ENCODE measurements around the gene SUPT20HL1.
A peak's percentile ranks its signal among the peaks of the same experiment; 100 is the strongest.

SUPT20HL1 gene

DNA sequence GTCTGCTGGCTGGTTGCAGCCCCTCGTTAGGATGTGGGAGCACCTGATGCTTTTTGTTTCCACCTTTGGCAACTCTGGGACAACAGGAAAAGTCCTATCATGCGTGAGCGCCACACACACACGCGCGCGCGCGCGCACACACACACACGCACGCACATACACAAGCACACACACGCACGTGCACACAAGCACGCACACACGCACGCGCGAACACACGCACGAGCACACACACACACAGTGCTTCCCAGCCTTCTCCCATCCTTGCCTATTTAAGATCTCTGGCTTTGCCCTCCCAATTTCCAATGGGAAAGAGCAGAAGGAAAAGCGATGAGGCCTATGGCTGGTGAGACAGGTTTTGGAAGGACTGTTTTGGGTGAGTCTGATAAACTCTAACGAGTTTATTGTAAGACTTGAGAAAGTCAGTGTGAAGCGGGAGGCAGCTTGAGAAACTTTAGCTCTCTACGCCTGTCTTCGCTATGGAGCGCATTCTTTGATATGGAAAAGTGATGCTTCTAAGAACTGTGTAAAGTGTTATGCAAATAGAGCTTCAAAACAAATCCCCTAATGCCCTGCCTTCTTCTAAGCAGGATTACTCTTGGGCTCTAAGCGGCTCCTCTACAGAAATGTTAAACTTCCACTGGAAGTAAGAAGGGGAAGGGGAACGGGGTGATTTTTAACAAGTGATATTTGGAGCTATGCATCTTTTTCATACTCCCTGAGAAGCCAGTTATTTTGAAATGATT is 11.8 kb downstream of the SUPT20HL1 start:
- Histone ChIP-seq H3K9me3 (ENCODE audit: control insufficient read depth, insufficient read depth, low read depth, low read length) (no peaks in the 10 kb centered on the region), H3K4me3 (ENCODE audit: low read depth, low read length) (no peak overlapping the region), H3K27ac (ENCODE audit: extremely low read depth, low read depth, low read length) (no peak overlapping the region), H3K4me1 (ENCODE audit: control insufficient read depth, insufficient read depth, low read length) (no peaks in the 10 kb centered on the region), H3K36me3 (ENCODE audit: control insufficient read depth in 2 of 2, insufficient read depth in 1 of 2, low read length in 2 of 2) (no peaks in the 10 kb centered on the region)
- ChIA-PET CTCF (interaction anchor here (0.6 to 4.3 kb wide), 33 partner anchors 10 to 786 kb away, joined by 3 to 85 read pairs (median 4); partner anchors contain the start of gene SUPT20HL1), POLR2A (no interaction called here)
- TF ChIP-seq, protein P1, sequence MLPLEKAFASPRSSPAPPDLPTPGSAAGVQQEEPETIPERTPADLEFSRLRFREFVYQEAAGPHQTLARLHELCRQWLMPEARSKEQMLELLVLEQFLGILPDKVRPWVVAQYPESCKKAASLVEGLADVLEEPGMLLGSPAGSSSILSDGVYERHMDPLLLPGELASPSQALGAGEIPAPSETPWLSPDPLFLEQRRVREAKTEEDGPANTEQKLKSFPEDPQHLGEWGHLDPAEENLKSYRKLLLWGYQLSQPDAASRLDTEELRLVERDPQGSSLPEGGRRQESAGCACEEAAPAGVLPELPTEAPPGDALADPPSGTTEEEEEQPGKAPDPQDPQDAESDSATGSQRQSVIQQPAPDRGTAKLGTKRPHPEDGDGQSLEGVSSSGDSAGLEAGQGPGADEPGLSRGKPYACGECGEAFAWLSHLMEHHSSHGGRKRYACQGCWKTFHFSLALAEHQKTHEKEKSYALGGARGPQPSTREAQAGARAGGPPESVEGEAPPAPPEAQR (tag by site-specific recombination; IDR thresholded peaks at IDR 0.05), result no peak
- TF ChIP-seq, protein P2, sequence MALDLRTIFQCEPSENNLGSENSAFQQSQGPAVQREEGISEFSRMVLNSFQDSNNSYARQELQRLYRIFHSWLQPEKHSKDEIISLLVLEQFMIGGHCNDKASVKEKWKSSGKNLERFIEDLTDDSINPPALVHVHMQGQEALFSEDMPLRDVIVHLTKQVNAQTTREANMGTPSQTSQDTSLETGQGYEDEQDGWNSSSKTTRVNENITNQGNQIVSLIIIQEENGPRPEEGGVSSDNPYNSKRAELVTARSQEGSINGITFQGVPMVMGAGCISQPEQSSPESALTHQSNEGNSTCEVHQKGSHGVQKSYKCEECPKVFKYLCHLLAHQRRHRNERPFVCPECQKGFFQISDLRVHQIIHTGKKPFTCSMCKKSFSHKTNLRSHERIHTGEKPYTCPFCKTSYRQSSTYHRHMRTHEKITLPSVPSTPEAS (tag by site-specific recombination; IDR thresholded peaks at IDR 0.05), result peak; percentile 87

DNA sequence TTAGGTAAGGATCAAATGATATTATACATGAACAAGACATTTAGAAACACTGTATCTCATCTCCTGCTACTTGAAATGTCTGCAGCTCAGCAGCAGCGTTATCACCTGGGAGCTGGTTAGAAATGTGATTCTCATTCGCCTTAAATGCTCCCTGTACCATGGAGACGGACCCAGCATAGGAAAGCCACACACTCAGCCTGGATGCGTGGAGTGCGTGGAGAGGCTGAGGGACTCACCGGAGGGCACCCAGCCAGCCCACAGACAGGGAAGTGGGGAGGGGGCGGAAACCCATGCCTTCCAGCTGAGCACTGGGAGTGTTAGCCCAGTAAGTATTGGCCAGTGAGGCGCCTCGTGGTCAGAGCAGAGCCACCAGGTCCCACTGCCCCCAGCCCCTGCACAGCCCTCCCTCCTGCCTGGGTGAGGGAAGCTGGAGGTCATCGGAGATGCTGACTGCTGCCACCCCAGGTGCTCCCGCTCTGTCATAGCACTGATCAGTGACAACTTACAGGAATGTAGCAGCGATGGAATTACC is 15.2 kb downstream of the SUPT20HL1 start:
- H3K4me3 ChIP-seq (ENCODE audit: low read depth, low read length), result no peak overlapping the region
- no peaks in the 10 kb centered on the region for H3K9me3 ChIP-seq (ENCODE audit: control insufficient read depth, insufficient read depth, low read depth, low read length)
- CTCF ChIA-PET, result interaction anchor here (0.6 to 2.5 kb wide), 5 partner anchors 20 to 293 kb away, joined by 3 to 12 read pairs (median 5); no protein-coding TSS in a partner anchor
- peaks cover 4% of the 10 kb centered on the region for H3K4me1 ChIP-seq (ENCODE audit: control insufficient read depth, insufficient read depth, low read length)
- H3K27ac ChIP-seq (ENCODE audit: extremely low read depth, low read depth, low read length), result no peak overlapping the region
- POLR2A ChIA-PET, result interaction anchor here (0.7 kb wide), 1 partner anchor 145 kb away, joined by 3 read pairs; no protein-coding TSS in a partner anchor
- no peaks in the 10 kb centered on the region for H3K36me3 ChIP-seq (ENCODE audit: control insufficient read depth in 2 of 2, insufficient read depth in 1 of 2, low read length in 2 of 2)
- TF ChIP-seq, protein P3, sequence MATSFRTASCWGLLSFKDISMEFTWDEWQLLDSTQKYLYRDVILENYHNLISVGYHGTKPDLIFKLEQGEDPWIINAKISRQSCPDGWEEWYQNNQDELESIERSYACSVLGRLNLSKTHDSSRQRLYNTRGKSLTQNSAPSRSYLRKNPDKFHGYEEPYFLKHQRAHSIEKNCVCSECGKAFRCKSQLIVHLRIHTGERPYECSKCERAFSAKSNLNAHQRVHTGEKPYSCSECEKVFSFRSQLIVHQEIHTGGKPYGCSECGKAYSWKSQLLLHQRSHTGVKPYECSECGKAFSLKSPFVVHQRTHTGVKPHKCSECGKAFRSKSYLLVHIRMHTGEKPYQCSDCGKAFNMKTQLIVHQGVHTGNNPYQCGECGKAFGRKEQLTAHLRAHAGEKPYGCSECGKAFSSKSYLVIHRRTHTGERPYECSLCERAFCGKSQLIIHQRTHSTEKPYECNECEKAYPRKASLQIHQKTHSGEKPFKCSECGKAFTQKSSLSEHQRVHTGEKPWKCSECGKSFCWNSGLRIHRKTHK (tag by site-specific recombination; IDR thresholded peaks at IDR 0.05), result no peak
- TF ChIP-seq SP2 (tag by site-specific recombination; IDR thresholded peaks at IDR 0.05), result no peak
- TF ChIP-seq PRDM1 (tag by site-specific recombination; IDR thresholded peaks at IDR 0.05), result no peak
- TF ChIP-seq, protein P4, sequence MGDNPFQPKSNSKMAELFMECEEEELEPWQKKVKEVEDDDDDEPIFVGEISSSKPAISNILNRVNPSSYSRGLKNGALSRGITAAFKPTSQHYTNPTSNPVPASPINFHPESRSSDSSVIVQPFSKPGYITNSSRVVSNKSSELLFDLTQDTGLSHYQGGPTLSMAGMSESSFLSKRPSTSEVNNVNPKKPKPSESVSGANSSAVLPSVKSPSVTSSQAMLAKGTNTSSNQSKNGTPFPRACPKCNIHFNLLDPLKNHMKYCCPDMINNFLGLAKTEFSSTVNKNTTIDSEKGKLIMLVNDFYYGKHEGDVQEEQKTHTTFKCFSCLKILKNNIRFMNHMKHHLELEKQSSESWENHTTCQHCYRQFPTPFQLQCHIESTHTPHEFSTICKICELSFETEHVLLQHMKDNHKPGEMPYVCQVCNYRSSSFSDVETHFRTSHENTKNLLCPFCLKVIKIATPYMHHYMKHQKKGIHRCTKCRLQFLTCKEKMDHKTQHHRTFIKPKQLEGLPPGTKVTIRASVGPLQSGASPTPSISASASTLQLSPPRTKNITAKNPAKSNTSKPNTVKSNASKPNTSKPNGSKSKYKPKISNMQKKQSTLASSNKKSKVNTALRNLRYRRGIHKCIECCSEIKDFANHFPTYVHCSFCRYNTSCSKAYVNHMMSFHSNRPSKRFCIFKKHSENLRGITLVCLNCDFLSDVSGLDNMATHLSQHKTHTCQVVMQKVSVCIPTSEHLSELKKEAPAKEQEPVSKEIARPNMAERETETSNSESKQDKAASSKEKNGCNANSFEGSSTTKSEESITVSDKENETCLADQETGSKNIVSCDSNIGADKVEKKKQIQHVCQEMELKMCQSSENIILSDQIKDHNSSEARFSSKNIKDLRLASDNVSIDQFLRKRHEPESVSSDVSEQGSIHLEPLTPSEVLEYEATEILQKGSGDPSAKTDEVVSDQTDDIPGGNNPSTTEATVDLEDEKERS (tag by site-specific recombination; IDR thresholded peaks at IDR 0.05), result no peak
- TF ChIP-seq ZNF626 (tag by site-specific recombination; IDR thresholded peaks at IDR 0.05), result no peak
- no peak for TF ChIP-seq ZFP69B (tag by site-specific recombination; IDR thresholded peaks at IDR 0.05)
- TF ChIP-seq ZNF600 (tag by site-specific recombination; IDR thresholded peaks at IDR 0.05), result no peak
- TF ChIP-seq ZNF623 (tag by site-specific recombination; IDR thresholded peaks at IDR 0.05), result no peak
- TF ChIP-seq, protein P5, sequence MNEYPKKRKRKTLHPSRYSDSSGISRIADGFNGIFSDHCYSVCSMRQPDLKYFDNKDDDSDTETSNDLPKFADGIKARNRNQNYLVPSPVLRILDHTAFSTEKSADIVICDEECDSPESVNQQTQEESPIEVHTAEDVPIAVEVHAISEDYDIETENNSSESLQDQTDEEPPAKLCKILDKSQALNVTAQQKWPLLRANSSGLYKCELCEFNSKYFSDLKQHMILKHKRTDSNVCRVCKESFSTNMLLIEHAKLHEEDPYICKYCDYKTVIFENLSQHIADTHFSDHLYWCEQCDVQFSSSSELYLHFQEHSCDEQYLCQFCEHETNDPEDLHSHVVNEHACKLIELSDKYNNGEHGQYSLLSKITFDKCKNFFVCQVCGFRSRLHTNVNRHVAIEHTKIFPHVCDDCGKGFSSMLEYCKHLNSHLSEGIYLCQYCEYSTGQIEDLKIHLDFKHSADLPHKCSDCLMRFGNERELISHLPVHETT (tag by site-specific recombination; IDR thresholded peaks at IDR 0.05), result no peak
- TF ChIP-seq, protein P6, sequence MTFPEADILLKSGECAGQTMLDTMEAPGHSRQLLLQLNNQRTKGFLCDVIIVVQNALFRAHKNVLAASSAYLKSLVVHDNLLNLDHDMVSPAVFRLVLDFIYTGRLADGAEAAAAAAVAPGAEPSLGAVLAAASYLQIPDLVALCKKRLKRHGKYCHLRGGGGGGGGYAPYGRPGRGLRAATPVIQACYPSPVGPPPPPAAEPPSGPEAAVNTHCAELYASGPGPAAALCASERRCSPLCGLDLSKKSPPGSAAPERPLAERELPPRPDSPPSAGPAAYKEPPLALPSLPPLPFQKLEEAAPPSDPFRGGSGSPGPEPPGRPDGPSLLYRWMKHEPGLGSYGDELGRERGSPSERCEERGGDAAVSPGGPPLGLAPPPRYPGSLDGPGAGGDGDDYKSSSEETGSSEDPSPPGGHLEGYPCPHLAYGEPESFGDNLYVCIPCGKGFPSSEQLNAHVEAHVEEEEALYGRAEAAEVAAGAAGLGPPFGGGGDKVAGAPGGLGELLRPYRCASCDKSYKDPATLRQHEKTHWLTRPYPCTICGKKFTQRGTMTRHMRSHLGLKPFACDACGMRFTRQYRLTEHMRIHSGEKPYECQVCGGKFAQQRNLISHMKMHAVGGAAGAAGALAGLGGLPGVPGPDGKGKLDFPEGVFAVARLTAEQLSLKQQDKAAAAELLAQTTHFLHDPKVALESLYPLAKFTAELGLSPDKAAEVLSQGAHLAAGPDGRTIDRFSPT (tag by site-specific recombination; IDR thresholded peaks at IDR 0.05), result no peak
- no peak for TF ChIP-seq OVOL3 (tag by site-specific recombination; IDR thresholded peaks at IDR 0.05)
- TF ChIP-seq, protein P7, sequence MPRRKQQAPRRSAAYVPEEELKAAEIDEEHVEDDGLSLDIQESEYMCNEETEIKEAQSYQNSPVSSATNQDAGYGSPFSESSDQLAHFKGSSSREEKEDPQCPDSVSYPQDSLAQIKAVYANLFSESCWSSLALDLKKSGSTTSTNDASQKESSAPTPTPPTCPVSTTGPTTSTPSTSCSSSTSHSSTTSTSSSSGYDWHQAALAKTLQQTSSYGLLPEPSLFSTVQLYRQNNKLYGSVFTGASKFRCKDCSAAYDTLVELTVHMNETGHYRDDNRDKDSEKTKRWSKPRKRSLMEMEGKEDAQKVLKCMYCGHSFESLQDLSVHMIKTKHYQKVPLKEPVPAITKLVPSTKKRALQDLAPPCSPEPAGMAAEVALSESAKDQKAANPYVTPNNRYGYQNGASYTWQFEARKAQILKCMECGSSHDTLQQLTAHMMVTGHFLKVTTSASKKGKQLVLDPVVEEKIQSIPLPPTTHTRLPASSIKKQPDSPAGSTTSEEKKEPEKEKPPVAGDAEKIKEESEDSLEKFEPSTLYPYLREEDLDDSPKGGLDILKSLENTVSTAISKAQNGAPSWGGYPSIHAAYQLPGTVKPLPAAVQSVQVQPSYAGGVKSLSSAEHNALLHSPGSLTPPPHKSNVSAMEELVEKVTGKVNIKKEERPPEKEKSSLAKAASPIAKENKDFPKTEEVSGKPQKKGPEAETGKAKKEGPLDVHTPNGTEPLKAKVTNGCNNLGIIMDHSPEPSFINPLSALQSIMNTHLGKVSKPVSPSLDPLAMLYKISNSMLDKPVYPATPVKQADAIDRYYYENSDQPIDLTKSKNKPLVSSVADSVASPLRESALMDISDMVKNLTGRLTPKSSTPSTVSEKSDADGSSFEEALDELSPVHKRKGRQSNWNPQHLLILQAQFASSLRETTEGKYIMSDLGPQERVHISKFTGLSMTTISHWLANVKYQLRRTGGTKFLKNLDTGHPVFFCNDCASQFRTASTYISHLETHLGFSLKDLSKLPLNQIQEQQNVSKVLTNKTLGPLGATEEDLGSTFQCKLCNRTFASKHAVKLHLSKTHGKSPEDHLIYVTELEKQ (tag by site-specific recombination; IDR thresholded peaks at IDR 0.05; ENCODE audit: borderline replicate concordance), result no peak
- TF ChIP-seq ZNF510 (tag by site-specific recombination; IDR thresholded peaks at IDR 0.05; ENCODE audit: insufficient replicate concordance), result no peak
- no peak for TF ChIP-seq ZNF175 (tag by site-specific recombination; IDR thresholded peaks at IDR 0.05)
- no peak for TF ChIP-seq YY1 (tag by site-specific recombination; IDR thresholded peaks at IDR 0.05)
- no peak for TF ChIP-seq ZBTB7A (tag by site-specific recombination; IDR thresholded peaks at IDR 0.05; ENCODE audit: low read depth)

Measured in HEK293 (cell line).